CD4-positive, alpha-beta T cell treated with Interleukin-15 for 4 hours (primary cell): ENCODE results near the gene B4GALNT1.
A peak's percentile ranks its signal among the peaks of the same experiment; 100 is the strongest.
"Not testable (repeated sequence)": the region's sequence is repeated elsewhere in the genome, so short reads cannot be mapped to it uniquely, and the experiment has no call there.

Experiments used
- DNase-seq: peaks from one replicate; pipeline ENCODE4 v3.0.0-alpha.2; 2020; ENCODE audit warnings: low spot score

The B4GALNT1 gene

GRCh38 chr12:57637364-57637763 lies 4.4 kb upstream of the B4GALNT1 start:
- no peak for DNase-seq

GRCh38 chr12:57636731-57637130 lies 3.7 kb upstream of the B4GALNT1 start:
- DNase-seq: not testable (repeated sequence)

GRCh38 chr12:57632073-57632957 lies 686 bp downstream of the B4GALNT1 start:
- no peak for DNase-seq

GRCh38 chr12:57631566-57632072 lies 1.4 kb downstream of the B4GALNT1 start:
- DNase-seq: no peak

- DNase-seq: no peak
Observed at GRCh38 chr12:57630891-57631433, 2.0 kb downstream of the B4GALNT1 start.

GRCh38 chr12:57629897-57630471 lies 3.0 kb downstream of the B4GALNT1 start:
- DNase-seq: no peak

- DNase-seq: no peak
Observed at GRCh38 chr12:57628280-57629191, 4.5 kb downstream of the B4GALNT1 start.

- no peak for DNase-seq
Observed at GRCh38 chr12:57627501-57628279, 5.3 kb downstream of the B4GALNT1 start.

GRCh38 chr12:57626921-57627445 lies 6.0 kb downstream of the B4GALNT1 start:
- DNase-seq: no peak

GRCh38 chr12:57626111-57626920 lies 6.7 kb downstream of the B4GALNT1 start:
- DNase-seq: no peak

GRCh38 chr12:57625261-57626032 lies 7.6 kb downstream of the B4GALNT1 start:
- no peak for DNase-seq

- no peak for DNase-seq
Observed at GRCh38 chr12:57624441-57625220, 8.4 kb downstream of the B4GALNT1 start.

- no peak for DNase-seq
Observed at GRCh38 chr12:57623811-57624390, 9.1 kb downstream of the B4GALNT1 start.

- no peak for DNase-seq
Observed at GRCh38 chr12:57623385-57623784, 9.6 kb downstream of the B4GALNT1 start.

- no peak for DNase-seq
Observed at GRCh38 chr12:57622293-57623245, 10.4 kb downstream of the B4GALNT1 start.

GRCh38 chr12:57621497-57622292 lies 11.3 kb downstream of the B4GALNT1 start:
- DNase-seq: peak; percentile 53
